ENCODE results near the gene KICS2. TPM values are rescaled to one million over a fixed set of nuclear protein-coding genes. Genes with fewer than 3 reads are reported as not detected.

KICS2 gene
- total and polyA plus RNA-seq, 2 donors (not counting 3 experiments of a cell fraction or from before 2014, with no cell fraction given) = 1.6 to 3.2 TPM

- dilution Hi-C loops (cut with MboI; ENCODE audit: extremely low pct_ligation_motif_present, low sequenced_read_pairs) = no loop called here
- Histone ChIP-seq H3K4me3 (replicated peaks in 1 of 3; ENCODE audit: insufficient read depth in 1 of 3, low read depth in 1 of 3, low read length in 3 of 3) (no peak overlapping the region), H3K36me3 (ENCODE audit: control insufficient read depth in 2 of 2, extremely low read depth in 1 of 2, insufficient read depth in 2 of 2, low read length in 2 of 2) (no peaks in the 10 kb centered on the region), H4K20me1 (replicated peaks; ENCODE audit: control insufficient read depth, extremely low read depth, insufficient read depth, low read length) (no peaks in the 10 kb centered on the region), H3K9me1 (replicated peaks; ENCODE audit: control insufficient read depth, extremely low read depth, insufficient read depth, low read length) (no peaks in the 10 kb centered on the region), H3K4me1 (ENCODE audit: control insufficient read depth, extremely low read depth, insufficient read depth, low read length) (no peaks in the 10 kb centered on the region), H3K27me3 (ENCODE audit: control insufficient read depth in 2 of 2, insufficient read depth in 2 of 2, low read length in 2 of 2) (no peaks in the 10 kb centered on the region), H3K4me2 (ENCODE audit: insufficient read depth, low read length) (no peak overlapping the region), H3K27ac (ENCODE audit: insufficient read depth, low read depth, low read length) (no peak overlapping the region), H3K9me3 (replicated peaks; ENCODE audit: control insufficient read depth, insufficient read depth, low read length) (no peaks in the 10 kb centered on the region), H3K9ac (replicated peaks; ENCODE audit: extremely low read depth, insufficient read depth, low read length) (no peak overlapping the region), H2AFZ (ENCODE audit: low read depth, low read length) (no peak overlapping the region), H3K79me2 (ENCODE audit: control insufficient read depth, insufficient read depth, low read length) (no peaks in the 10 kb centered on the region)
- CTCF ChIA-PET = interaction anchor here (0.8 kb wide), 1 partner anchor 202 kb away, joined by 4 read pairs; no protein-coding TSS in a partner anchor
- no peak for TF ChIP-seq MAX (IDR thresholded peaks at IDR 0.05; ENCODE audit: insufficient read depth, insufficient read length)
- no peak for TF ChIP-seq MYC (IDR thresholded peaks at IDR 0.05; ENCODE audit: low read depth, low read length)
- no peak for TF ChIP-seq POLR2AphosphoS5 (IDR thresholded peaks at IDR 0.05; ENCODE audit: insufficient read depth, low read depth, low read length)
- no peak for TF ChIP-seq FOS (IDR thresholded peaks at IDR 0.05; ENCODE audit: borderline replicate concordance, insufficient read depth, low read length)
- no peak for TF ChIP-seq EZH2 (IDR thresholded peaks at IDR 0.05; ENCODE audit: borderline replicate concordance, low read depth, low read length, severe bottlenecking)
- no peak for TF ChIP-seq POLR2A (IDR thresholded peaks at IDR 0.05; ENCODE audit: low read depth, low read length)
- TF ChIP-seq, protein P1, sequence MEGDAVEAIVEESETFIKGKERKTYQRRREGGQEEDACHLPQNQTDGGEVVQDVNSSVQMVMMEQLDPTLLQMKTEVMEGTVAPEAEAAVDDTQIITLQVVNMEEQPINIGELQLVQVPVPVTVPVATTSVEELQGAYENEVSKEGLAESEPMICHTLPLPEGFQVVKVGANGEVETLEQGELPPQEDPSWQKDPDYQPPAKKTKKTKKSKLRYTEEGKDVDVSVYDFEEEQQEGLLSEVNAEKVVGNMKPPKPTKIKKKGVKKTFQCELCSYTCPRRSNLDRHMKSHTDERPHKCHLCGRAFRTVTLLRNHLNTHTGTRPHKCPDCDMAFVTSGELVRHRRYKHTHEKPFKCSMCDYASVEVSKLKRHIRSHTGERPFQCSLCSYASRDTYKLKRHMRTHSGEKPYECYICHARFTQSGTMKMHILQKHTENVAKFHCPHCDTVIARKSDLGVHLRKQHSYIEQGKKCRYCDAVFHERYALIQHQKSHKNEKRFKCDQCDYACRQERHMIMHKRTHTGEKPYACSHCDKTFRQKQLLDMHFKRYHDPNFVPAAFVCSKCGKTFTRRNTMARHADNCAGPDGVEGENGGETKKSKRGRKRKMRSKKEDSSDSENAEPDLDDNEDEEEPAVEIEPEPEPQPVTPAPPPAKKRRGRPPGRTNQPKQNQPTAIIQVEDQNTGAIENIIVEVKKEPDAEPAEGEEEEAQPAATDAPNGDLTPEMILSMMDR (IDR thresholded peaks at IDR 0.05; ENCODE audit: extremely low read depth in 1 of 2, insufficient read depth in 1 of 2, low read depth in 1 of 2, low read length in 2 of 2) = no peak
- TF ChIP-seq GATA2 (IDR thresholded peaks at IDR 0.05; ENCODE audit: insufficient read depth, insufficient read length, low read depth, low read length) = no peak
- TF ChIP-seq JUN (IDR thresholded peaks at IDR 0.05; ENCODE audit: borderline replicate concordance, insufficient read depth, insufficient read length, low read depth) = no peak
- FAIRE-seq (no peak), DNase-seq (ENCODE audit: low read depth, low spot score) (no peak)
- intact Hi-C loops (cut with micrococcal nuclease) = no loop called here
- POLR2A ChIA-PET = no interaction called here
- no TSS peak for BruUV-seq (replicated peaks)
These were observed 16.6 kb downstream of the KICS2 start for GRCh38 chr12:64205542-64205941.

All from endothelial cell of umbilical vein (primary cell).